ENCODE measurements around the gene CACHD1.
A peak's percentile ranks its signal among the peaks of the same experiment; 100 is the strongest.
"Not testable (repeated sequence)": the region's sequence is repeated elsewhere in the genome, so short reads cannot be mapped to it uniquely, and the experiment has no call there.

The CACHD1 gene

DNA sequence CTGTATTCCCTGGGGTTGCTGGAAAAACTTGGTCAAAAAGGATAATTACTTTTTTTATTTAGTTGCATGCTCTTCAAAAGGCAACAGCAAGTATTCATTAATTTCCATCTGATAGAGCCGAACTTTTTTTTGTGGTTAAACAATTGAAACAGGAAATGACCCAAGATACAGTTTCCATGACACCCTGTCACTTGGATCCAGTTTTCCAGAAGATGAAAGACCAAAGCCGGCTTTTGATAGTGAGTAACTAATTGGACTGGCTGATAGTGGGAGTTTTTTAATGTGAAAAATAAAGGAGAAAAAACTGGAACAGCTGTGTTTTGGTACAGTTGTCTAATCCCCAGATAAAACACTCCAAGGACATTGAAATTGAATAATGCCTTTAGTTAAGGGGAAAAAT is 33.0 kb downstream of the CACHD1 start:
- Histone ChIP-seq H3K4me3 (no peak overlapping the region), H3K36me3 (no peaks in the 10 kb centered on the region), H3K27ac (no peak overlapping the region), H3K27me3 (no peaks in the 10 kb centered on the region), H3K9me3 (no peaks in the 10 kb centered on the region), H3K4me1 (peaks cover 0 to 21% (median 8%) of the 10 kb centered on the region in 4 donors)
- TF ChIP-seq, protein P1, sequence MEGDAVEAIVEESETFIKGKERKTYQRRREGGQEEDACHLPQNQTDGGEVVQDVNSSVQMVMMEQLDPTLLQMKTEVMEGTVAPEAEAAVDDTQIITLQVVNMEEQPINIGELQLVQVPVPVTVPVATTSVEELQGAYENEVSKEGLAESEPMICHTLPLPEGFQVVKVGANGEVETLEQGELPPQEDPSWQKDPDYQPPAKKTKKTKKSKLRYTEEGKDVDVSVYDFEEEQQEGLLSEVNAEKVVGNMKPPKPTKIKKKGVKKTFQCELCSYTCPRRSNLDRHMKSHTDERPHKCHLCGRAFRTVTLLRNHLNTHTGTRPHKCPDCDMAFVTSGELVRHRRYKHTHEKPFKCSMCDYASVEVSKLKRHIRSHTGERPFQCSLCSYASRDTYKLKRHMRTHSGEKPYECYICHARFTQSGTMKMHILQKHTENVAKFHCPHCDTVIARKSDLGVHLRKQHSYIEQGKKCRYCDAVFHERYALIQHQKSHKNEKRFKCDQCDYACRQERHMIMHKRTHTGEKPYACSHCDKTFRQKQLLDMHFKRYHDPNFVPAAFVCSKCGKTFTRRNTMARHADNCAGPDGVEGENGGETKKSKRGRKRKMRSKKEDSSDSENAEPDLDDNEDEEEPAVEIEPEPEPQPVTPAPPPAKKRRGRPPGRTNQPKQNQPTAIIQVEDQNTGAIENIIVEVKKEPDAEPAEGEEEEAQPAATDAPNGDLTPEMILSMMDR (IDR thresholded peaks at IDR 0.05), result no peak
- intact Hi-C loops (cut with DNase I; ENCODE audit: low total_unique reads), result no loop called here
- no peak for DNase-seq

DNA sequence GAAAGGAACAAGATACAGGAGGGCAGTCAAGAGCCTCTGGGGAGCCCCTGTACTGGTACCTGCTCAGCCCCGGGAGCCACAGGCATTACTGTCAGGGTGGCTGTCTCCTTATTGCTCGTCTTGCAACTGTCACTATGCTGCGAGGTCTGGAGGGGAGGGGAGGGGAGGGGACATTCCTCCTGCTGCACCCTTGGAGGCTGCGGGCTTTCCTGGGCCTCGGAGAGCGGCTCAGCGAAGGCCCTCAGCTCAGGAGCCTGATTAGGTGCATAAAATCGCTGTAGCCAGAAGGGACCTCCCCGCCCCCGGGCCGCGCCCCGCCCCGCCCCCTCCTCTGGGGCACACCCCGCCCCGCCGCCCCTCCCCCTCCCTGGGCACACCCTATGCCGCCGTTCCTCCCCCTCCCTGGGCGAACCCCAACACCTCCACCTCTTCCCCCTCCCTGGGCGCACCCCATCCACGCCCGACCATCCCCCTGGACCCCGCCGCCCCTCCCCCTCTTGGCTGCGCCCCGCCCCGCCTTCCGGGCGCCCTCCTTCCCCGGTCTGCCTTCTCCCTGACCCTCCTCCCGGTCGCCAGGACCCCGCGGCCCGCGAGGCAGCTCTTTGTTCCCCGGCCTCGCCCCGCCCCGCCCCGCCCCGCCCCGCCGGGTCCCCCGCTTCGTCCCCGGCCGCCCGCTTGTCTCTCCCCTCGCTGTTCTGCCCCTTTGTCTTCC is 35.5 kb downstream of the CACHD1 start:
- no peak for DNase-seq
- Histone ChIP-seq H3K27ac (peak overlapping the region; percentile 45 to 58), H3K9me3 (no peaks in the 10 kb centered on the region), H3K4me3 (peak overlapping the region; percentile 53 to 62), H3K4me1 (peaks cover 0 to 26% (median 8%) of the 10 kb centered on the region in 4 donors), H3K27me3 (no peaks in the 10 kb centered on the region), H3K36me3 (no peaks in the 10 kb centered on the region)
- TF ChIP-seq, protein P1 (IDR thresholded peaks at IDR 0.05), result no peak
- intact Hi-C loops (cut with DNase I; ENCODE audit: low total_unique reads), result no loop called here

DNA sequence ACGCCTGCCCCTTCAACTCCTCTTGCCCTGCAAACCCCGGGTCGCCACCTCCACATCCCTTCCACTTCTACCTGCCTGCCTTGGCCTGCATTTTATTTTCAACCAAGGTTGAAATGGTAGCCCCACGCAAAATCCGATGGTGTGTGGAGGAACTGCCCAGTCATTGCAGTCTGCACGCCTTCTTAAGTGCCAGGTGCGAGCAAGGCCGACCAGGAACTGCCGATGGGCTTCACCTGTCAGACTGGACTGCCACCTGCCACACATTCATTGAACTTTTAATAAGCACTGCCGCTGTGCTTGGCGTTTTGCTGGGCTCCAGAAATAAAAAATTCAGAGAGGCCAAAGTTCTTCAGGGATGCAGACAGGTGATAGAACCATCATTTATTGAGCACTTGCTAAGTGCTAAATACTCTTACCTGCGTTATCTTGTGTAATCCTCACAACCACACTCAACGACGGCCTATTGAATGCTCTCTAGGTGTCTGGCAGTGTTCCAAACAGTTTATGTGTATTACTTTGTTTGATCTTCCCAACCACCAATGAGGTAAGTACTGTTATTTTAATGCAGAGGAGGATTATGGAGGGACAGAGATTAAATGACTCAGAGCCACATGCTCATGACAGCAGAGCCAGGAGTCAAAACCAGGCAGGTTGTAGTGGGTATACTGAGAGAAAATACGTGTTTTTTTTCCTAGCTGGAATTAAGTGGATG is 36.2 kb downstream of the CACHD1 start:
- Histone ChIP-seq H3K36me3 (no peaks in the 10 kb centered on the region), H3K9me3 (no peaks in the 10 kb centered on the region), H3K4me3 (peak overlapping the region; percentile 53 to 62), H3K27ac (peak overlapping the region; percentile 45 to 58), H3K4me1 (peaks cover 0 to 26% (median 8%) of the 10 kb centered on the region in 4 donors), H3K27me3 (no peaks in the 10 kb centered on the region)
- TF ChIP-seq, protein P1 (IDR thresholded peaks at IDR 0.05), result no peak
- intact Hi-C loops (cut with DNase I; ENCODE audit: low total_unique reads), result no loop called here
- no peak for DNase-seq

DNA sequence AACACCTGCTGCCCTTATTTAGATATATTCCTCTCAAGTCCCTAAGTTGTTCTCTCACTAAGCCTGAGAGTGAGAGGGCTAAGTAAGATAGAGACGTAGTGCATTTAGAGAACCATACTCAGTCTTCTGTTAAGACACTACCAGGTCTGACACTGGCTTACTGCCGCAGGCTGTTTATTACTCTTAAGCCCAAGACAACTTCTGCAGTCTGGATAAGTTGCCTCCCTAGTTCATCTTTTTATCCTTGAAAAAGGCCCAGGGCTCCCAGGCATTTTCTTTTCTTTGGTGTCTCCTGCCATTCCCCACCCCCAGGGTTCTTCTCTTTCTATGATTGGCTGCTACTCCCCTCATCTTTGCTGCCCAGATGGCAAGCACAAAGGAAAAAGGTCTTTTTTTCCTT is 38.7 kb downstream of the CACHD1 start:
- no peaks in the 10 kb centered on the region for H3K9me3 ChIP-seq
- TF ChIP-seq, protein P1 (IDR thresholded peaks at IDR 0.05), result no peak
- H3K27me3 ChIP-seq, result no peaks in the 10 kb centered on the region
- H3K4me1 ChIP-seq, result peaks cover 0 to 38% (median 16%) of the 10 kb centered on the region in 4 donors
- H3K27ac ChIP-seq, result no peak overlapping the region
- H3K4me3 ChIP-seq, result no peak overlapping the region
- intact Hi-C loops (cut with DNase I; ENCODE audit: low total_unique reads), result no loop called here
- no peaks in the 10 kb centered on the region for H3K36me3 ChIP-seq
- no peak for DNase-seq

DNA sequence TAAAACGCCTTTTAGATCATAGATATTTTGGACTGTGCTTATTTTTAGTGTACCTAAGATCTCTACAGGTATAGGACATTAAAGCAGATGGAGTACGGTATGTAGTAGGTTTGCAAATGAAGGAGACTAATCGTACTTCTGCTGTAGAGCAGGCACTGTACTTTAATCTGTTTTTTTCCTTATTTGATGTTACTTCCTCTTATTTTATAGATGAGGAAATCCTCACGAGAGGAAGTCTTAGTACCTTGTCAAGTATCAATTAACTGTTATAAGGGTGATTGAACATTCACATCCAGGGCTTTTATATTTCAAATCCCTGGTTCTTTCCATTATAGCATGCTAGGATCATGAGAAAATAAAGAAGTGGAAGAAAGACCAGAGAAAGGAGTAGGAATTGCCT is 41.1 kb downstream of the CACHD1 start:
- intact Hi-C loops (cut with DNase I; ENCODE audit: low total_unique reads), result no loop called here
- H3K4me1 ChIP-seq, result peaks cover 0 to 38% (median 29%) of the 10 kb centered on the region in 4 donors
- no peak overlapping the region for H3K27ac ChIP-seq

DNA sequence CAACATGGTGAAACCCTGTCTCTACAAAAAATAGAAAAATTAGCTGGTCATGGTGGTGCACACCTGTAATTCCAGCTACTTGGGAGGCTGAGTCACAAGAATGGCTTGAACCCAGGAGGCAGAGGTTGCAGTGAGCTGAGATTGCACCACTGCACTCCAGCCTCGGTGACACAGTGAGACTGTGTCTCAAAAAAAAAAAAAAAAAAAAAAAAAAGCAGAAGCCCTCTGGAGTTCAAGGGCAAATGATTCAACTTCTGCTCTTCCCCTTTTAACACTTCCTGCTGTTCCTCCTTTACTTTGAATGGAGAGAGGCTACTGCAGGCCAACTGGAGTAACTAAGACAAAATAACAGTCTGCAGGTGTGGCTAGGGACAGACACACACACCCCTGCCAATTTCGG is 42.3 kb downstream of the CACHD1 start:
- H3K4me3 ChIP-seq; H3K27me3 ChIP-seq; intact Hi-C loops (cut with DNase I; ENCODE audit: low total_unique reads); H3K36me3 ChIP-seq; H3K9me3 ChIP-seq; DNase-seq: not testable (repeated sequence)
- peak overlapping the region in 1 of 2 donors; percentile 60 for H3K27ac ChIP-seq
- H3K4me1 ChIP-seq, result peaks cover 0 to 49% (median 32%) of the 10 kb centered on the region in 4 donors

More for the DNA sequence above, 41.1 kb downstream of the CACHD1 start:
- H3K36me3 ChIP-seq, result no peaks in the 10 kb centered on the region
- H3K9me3 ChIP-seq, result no peaks in the 10 kb centered on the region
- no peak overlapping the region for H3K4me3 ChIP-seq
- H3K27me3 ChIP-seq, result no peaks in the 10 kb centered on the region
- no peak for DNase-seq
- TF ChIP-seq, protein P1 (IDR thresholded peaks at IDR 0.05), result no peak
